ENCODE measurements around the gene THRA.

The THRA gene

DNA sequence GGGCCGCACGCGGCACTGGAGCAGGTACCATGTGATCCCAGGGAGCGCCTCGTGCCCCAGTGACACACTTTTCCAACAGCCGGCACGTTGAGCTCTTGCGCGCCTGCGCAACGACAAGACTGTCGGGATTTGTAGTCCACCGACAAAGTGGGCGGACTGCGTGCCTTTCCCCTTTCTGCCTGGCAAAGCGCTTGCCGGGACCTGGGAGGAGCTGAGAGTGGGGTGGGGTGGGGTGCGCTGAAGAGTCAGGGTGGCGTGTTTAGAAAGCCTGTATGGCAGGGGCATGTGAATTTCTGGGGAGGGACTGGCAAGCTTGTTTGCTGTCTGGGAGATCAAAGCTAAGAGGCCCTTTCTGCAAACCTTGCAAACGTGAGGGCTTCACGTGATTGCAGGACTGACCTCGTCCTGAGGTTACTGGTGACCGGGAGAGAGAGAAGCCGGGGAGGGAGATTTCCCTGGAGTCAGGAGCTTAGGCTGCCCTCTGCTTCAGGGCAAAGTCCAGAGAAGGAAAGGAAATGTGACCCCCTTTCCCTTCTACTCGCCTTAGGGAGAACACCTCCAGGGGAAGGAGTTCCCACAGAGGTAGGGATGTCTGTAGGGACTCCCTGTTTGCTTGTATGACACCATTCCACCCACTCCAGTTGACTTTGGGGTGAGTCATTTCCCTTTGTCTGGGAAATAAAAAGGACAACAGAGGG lies 38.1 kb downstream of the THRA start:
- peak; percentile 96 for DNase-seq

GRCh38 chr17:40101367-40102210 lies 38.8 kb downstream of the THRA start:
- no peak for DNase-seq

DNA sequence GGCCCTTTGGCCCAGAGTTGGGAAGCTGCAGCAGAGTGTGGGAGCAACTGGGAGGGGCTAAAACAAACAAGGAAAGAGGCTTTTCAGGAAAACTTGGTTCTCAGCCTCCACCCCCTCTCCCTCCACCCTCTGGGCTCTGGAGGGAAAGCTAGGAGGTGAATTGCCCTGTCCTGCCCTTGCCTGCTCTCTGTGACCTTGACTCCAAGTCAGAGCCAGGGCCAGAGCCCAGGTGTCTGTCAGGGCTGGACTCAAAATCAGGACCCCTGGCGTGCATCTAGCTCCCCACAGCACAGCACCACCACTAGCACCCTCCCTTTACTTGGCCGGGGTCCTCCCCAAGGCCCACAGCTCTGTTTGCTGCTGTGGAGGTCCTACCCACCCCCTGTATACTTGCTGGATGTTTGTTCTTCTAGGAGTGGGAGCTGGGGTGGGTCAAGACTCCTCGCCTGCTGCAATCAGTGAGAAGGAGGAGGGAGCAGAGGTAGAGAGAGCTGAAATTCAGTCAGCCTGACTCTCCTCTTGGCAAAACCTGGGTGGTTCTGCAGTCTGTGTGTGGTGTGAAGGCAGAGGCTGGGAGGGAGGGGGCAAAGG lies 40.4 kb downstream of the THRA start:
- no peak for DNase-seq

DNA sequence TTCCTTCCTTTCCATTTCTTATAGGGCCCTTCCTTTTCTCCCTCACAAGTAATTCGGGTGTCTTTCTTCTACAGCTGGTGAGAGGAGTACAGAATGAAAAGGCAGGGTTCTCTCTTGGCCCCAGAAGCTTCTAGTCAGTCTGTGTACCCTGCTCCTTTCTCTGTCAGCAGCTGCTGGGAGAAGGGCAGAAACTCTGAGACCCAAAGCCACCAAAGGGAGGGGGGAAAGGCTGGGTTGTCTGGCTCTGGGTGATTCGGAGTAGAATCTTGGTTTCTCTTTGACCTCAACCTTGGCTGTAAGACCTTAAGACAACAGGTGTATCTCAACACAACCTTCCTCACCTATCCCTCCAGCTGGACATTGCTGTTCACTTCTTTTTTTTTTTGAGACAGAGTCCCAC lies 40.9 kb downstream of the THRA start:
- DNase-seq: no peak

- DNase-seq: no peak
Observed at GRCh38 chr17:40104594-40105486, 42.1 kb downstream of the THRA start.

DNA sequence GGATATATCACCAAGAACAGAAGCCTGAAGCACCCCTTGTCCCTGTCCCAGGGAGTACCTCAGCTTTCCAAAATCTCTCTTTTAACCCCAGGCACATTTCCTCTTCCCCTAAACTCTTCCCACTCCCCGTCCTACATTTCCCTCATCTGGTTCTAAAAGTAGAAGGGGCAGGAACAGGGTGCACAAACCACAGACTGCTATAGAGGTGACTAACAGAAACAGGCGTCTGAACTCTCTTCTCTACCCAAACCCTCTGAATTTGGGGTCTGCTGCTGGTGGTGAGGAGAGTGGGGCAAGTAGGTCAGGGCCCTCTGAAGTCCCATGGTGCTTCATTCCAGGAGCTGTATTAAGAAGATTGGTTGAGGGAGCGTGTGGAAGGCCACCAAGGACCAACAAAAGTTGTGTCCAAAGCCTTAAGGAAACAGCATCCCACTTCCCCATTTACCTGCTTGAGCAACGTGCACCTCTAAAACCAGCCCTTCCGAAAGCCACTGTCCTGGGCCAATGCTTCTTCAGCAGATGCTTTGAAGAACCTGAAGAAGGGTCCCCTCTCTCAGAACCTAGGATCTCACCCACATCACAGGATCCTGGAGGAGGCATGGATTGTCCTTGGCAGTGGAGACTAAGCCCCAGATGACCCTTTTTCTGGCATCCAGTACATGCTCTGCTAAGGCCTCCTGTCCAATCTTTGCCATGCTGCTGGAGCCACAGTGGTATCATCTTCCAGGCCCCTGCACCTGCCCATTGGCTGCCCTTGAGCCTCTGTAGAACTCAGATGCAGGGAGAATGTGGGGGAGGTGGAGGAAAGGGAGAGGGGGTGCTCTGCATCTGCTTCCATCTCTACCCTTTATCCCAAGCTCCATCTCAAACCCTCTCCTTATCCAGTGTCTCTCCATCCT lies 43.3 kb downstream of the THRA start:
- DNase-seq: no peak

- no peak for DNase-seq
Observed at GRCh38 chr17:40106760-40107521, 44.2 kb downstream of the THRA start.

DNA sequence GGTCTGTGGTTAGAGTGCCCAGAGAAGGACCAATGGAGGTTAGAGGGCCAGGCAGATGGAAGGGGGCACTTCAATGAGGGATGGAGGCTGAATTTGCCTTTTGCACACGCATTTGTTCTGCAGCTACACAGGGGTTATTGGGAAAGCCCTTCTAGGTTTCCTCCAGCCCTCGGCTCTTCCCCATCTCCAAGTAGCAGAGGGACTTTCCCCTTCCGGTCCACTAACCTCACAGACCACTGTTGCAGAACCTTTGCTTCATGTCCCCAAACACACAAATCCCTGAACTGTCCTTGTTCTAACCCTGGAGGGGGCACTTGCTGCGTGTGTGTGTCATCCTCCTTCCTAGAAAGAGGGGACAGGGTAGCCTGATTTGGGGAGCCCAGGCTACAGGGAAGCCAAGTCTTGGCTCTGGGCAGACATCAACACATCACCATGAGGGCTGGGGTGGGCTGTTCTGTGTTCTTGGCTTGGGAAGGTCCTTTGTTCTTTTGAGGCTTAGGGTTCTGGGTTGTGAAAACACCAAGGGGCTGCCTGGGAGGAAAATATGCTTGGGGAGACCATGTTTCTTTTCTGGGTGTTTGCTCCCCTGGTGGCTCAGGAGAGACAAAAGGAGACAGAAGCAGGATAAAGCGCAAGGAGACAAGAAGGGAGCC lies 44.9 kb downstream of the THRA start:
- no peak for DNase-seq

DNA sequence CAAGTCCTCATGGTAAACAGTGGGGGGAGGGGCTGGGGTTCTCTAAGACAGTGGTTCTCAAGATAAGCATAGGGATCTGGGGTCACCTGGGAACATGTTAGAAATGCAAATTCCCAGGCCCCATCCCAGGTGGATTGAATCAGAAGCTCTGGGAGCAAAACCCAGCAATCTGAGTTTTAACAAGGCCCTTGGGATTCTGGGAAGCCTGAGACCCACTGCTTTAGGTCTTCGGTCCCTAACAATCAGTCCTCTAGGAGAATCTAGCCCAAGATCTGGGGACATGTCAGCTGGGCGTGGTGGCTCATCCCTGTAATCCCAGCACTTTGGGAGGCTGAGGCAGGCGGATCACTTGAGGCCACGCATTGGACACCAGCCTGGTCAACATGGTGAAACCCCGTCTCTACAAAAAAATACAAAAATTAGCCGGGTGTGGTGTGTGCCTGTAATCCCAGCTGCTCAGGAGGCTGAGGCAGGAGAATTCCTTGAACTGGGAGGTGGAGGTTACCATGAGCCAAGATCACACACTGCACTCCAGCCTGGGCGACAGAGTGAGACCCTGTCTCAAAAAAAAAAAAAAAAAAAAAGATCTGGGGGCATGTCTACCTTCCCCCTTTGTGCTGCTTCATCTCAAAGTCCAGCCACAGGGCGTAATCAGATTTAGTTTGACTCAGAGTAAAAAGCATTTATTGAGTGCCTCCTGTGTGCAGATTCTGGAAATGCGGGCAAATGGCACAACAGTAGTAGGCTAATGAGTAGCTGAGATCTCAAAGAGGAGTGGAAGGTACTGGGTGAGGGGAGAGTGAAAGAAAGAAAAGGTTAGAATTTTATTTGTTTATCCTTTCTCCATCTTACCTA lies 46.4 kb downstream of the THRA start:
- no peak for DNase-seq

DNA sequence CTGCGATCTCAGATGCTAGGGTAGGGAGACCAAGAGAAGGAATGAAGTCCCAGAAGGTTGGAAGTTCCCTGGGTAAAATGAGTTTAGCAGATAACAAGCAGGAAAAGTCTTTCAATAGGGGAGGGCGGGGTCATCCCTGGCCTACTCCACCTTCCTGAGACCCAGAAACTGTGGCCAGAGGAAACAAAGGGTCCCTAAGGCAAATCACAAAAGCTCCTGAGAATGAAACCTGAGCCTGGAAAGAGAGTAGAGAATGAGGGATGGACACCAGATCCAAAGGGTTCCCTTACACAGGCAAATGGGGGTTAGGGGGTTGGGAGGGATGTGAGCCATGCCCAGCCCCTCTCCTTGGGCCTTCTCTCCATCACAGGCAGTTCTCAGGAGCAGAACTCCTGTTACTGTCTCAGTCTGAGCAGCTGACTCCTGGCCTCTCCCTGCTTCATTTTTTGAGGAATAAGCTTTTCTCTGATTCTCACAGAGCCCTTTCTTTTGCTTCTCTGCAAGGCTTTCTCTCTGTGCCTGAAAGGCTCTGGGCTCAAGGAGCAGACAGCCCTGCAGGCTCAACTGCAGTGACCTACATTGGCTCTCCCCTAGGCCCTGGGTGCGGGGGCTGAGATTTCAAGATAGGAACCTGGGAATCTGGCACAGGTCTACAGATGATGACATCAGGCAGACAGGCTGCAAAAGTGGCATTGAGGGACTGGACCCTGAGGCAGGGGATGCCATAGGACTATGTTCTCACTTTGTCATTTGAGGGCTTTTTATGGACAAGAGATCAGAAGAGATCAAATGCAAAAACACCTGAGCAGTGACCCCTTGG lies 47.5 kb downstream of the THRA start:
- DNase-seq: no peak

DNA sequence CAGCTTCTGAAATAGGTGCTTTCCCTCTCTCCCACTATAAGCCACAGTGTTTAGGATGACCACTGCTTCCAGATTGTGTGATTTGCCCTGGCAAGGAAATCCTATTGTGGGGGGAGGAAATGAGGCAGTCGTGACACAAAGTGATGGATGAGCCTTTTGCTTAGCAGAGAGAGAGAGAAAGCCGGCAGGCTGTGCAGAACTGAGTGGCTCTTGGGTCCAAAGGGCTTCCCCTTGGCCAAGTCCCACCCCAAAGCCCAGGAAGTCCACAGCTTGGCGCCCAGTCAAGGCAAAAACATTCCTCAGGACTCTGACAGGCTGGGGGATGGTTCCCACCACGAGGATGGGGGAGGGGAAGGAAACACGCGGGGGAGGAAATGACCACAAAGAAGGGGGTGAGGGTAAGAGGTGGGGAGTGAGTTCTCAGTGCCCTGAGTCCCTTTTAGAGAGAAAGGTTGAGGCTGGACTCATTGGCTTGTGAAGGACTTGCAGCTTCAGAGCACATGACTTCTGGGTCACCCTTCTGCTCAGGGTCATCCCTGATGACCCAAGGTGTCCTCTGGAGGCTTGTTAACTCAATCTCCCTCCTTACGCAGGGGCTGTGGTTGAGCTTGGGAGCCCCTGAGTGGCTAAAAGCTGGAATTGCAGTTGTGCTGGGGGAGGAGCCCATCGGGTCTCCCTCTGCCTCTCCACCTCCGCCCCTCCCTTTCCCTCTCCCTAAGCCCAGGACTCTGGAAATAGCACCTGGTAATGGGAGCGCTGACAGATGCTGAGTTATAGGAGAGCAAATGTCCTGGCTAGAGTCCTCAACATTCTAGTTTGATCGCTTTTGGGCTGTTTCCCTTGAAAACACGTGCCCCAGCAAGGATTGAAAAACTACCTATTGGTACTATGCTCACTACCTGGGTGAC lies 48.7 kb downstream of the THRA start:
- peak; percentile 78 for DNase-seq

GRCh38 chr17:40112191-40112711 lies 49.5 kb downstream of the THRA start:
- DNase-seq: no peak

- DNase-seq: no peak
Observed at GRCh38 chr17:40112718-40113109, 49.9 kb downstream of the THRA start.

- peak; percentile 85 for DNase-seq
Observed at GRCh38 chr17:40113110-40113906, 50.5 kb downstream of the THRA start.

DNA sequence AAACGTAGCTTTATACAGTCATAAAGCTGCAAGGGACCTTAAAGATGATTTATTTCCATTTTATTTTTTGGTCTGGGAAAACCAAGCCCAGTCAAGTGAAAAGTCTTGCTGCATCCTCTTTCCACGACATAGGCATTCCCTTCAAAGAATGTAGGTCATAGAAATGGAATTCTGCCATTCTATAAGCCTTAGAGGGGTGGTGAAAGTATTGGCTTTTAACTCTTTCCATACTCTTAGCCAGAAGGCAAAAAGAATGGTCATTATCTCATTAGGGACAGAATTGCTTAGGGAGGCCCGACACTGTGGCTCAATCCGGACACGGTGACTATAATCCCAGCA lies 51.1 kb downstream of the THRA start:
- DNase-seq: no peak

- no peak for DNase-seq
Observed at GRCh38 chr17:40115101-40115436, 52.3 kb downstream of the THRA start.
